Naive thymus-derived CD8-positive, alpha-beta T cell (primary cell): ENCODE results near the gene CEACAM20. TPM values are rescaled to one million over a fixed set of nuclear protein-coding genes. Genes with fewer than 3 reads are reported as not detected.

Source experiments
- ATAC-seq, 2 donors: fragments of 150-1000 bp; cut with Tn5 transposase in 1 of 2; sonication (Bioruptor Pico), chemical (Tn5 transposase) in 1 of 2; 1 replicate in 1 of 2; 2 replicates in 1 of 2; pipeline ENCODE4 v1.10.0; 2021; ENCODE audit warnings: mild to moderate bottlenecking in 2 of 2, moderate library complexity in 2 of 2
- POLR2A ChIA-PET: fragments of 350-600 bp; sonication (Branson Sonifier 250); formaldehyde crosslinking; loops from one replicate; lab custom pipeline; 2021; ENCODE audit warnings: antibody characterized with exemption; lab: Charles Lee
- DNase-seq, 10 donors: peaks; one replicate each; pipeline versions ENCODE4 v3.0.0 to v3.0.0-alpha.2; 2020 to 2022
- H3K27ac Mint-ChIP-seq, 10 donors: one replicate each; pipeline ENCODE4 v1.8.0; 2020 to 2022; ENCODE audit warnings: mild to moderate bottlenecking in 10 of 10, mixed read lengths in 10 of 10, moderate library complexity in 4 of 10, inconsistent platforms in 1 of 10
- H3K27me3 Mint-ChIP-seq, 5 donors: one replicate each; pipeline ENCODE4 v1.8.0; 2021 to 2022; ENCODE audit warnings: mixed read lengths in 5 of 5
- H3K36me3 Mint-ChIP-seq, 3 donors: one replicate each; pipeline ENCODE4 v1.8.0; 2020 to 2022; ENCODE audit warnings: mixed read lengths in 3 of 3, mild to moderate bottlenecking in 2 of 3, inconsistent platforms in 1 of 3
- H3K4me1 Mint-ChIP-seq, 4 donors: one replicate each; pipeline ENCODE4 v1.8.0; 2021 to 2022; ENCODE audit warnings: mixed read lengths in 4 of 4
- H3K4me3 Mint-ChIP-seq, 10 donors: one replicate each; pipeline ENCODE4 v1.8.0; 2020 to 2022; ENCODE audit warnings: mild to moderate bottlenecking in 10 of 10, mixed read lengths in 10 of 10, moderate library complexity in 6 of 10, inconsistent platforms in 1 of 10
- H3K9me3 Mint-ChIP-seq, 9 donors: one replicate each; pipeline ENCODE4 v1.8.0; 2020 to 2022; ENCODE audit warnings: mixed read lengths in 9 of 9, mild to moderate bottlenecking in 3 of 9, inconsistent platforms in 1 of 9, moderate library complexity in 1 of 9
- polyA plus RNA-seq, 3 donors: library from polyadenylated mRNA; unstranded; fragments of 300-500 nt; fragmentation: Illumina TruSeq; gene quantifications; one replicate each; pipeline ENCODE4 v1.2.3, GENCODE V29; 2021
- total RNA-seq, 8 experiments: library from RNA in 2 of 8; stranded (reverse) in 2 of 8; gene quantifications; one replicate each; pipeline ENCODE4 v1.2.3 and lab custom pipeline; 2021 to 2026

Gene CEACAM20
- total RNA-seq (not detected), polyA plus RNA-seq (not detected), total RNA-seq (lab: John Stamatoyannopoulos, UW) (0 reads per million in 6 experiments)

- no peaks in the 10 kb centered on the region for H3K4me1 Mint-ChIP-seq
- POLR2A ChIA-PET: no interaction called here
- H3K9me3 Mint-ChIP-seq: peaks cover 0 to 58% (median 17%) of the 10 kb centered on the region in 9 donors
- peaks cover 2 to 12% (median 3%) of the 10 kb centered on the region in 3 donors for H3K36me3 Mint-ChIP-seq
- no peak within 1 kb of the TSS for H3K4me3 Mint-ChIP-seq
- no peak within 1 kb of the TSS for H3K27ac Mint-ChIP-seq
- ATAC-seq (no peak), DNase-seq (no peak)
- peaks cover 12 to 51% (median 35%) of the 10 kb centered on the region in 5 donors for H3K27me3 Mint-ChIP-seq
Measured at GRCh38 chr19:44529536-44529935, at the start of gene CEACAM20. TSS of gene CEACAM20 (minus strand) at chr19:44529675. CDS start at chr19:44529509, 166 bp downstream.

GRCh38 chr19:44577566-44577874, 48.0 kb upstream of the CEACAM20 start:
- H3K4me1 Mint-ChIP-seq: no peaks in the 10 kb centered on the region
- H3K4me3 Mint-ChIP-seq: no peak overlapping the region
- peaks cover 0 to 2% (median 2%) of the 10 kb centered on the region in 3 donors for H3K36me3 Mint-ChIP-seq
- peaks cover 2 to 17% (median 11%) of the 10 kb centered on the region in 5 donors for H3K27me3 Mint-ChIP-seq
- no peak overlapping the region for H3K27ac Mint-ChIP-seq
- ATAC-seq: no peak
- peaks cover 0 to 18% (median 0%) of the 10 kb centered on the region in 9 donors for H3K9me3 Mint-ChIP-seq
- DNase-seq: no peak
- POLR2A ChIA-PET: no interaction called here

- Mint-ChIP-seq H3K4me3 (no peak overlapping the region), H3K36me3 (peaks cover 0 to 2% (median 0%) of the 10 kb centered on the region in 3 donors), H3K27me3 (peaks cover 2 to 13% (median 8%) of the 10 kb centered on the region in 5 donors), H3K9me3 (peaks cover 0 to 16% (median 0%) of the 10 kb centered on the region in 9 donors), H3K27ac (no peak overlapping the region), H3K4me1 (no peaks in the 10 kb centered on the region)
- POLR2A ChIA-PET: no interaction called here
- no peak for ATAC-seq
- peak in 3 of 10 donors; percentile 5 to 27 (median 21) for DNase-seq
Measured at GRCh38 chr19:44576843-44577565, 47.5 kb upstream of the CEACAM20 start.

- peaks cover 0 to 4% (median 0%) of the 10 kb centered on the region in 4 donors for H3K4me1 Mint-ChIP-seq
- POLR2A ChIA-PET: interaction anchor here (0.6 kb wide), 1 partner anchor 260 kb away, joined by 6 read pairs; no protein-coding TSS in a partner anchor
- peaks cover 2 to 19% (median 11%) of the 10 kb centered on the region in 5 donors for H3K27me3 Mint-ChIP-seq
- H3K4me3 Mint-ChIP-seq: no peak overlapping the region
- H3K9me3 Mint-ChIP-seq: peaks cover 0 to 16% (median 0%) of the 10 kb centered on the region in 9 donors
- no peak for DNase-seq
- H3K27ac Mint-ChIP-seq: no peak overlapping the region
- H3K36me3 Mint-ChIP-seq: no peaks in the 10 kb centered on the region
- no peak for ATAC-seq
Measured at GRCh38 chr19:44575116-44575700, 45.7 kb upstream of the CEACAM20 start.

GRCh38 chr19:44574186-44574950, 44.9 kb upstream of the CEACAM20 start:
- ATAC-seq (no peak), DNase-seq (no peak)
- no peak overlapping the region for H3K4me3 Mint-ChIP-seq
- peak overlapping the region in 1 of 10 donors; percentile 52 for H3K27ac Mint-ChIP-seq
- H3K27me3 Mint-ChIP-seq: peaks cover 2 to 23% (median 13%) of the 10 kb centered on the region in 5 donors
- peaks cover 0 to 16% (median 0%) of the 10 kb centered on the region in 9 donors for H3K9me3 Mint-ChIP-seq
- H3K4me1 Mint-ChIP-seq: peaks cover 0 to 4% (median 0%) of the 10 kb centered on the region in 4 donors
- no peaks in the 10 kb centered on the region for H3K36me3 Mint-ChIP-seq
- POLR2A ChIA-PET: interaction anchor here (0.6 kb wide), 1 partner anchor 260 kb away, joined by 6 read pairs; no protein-coding TSS in a partner anchor

- no peaks in the 10 kb centered on the region for H3K36me3 Mint-ChIP-seq
- H3K4me1 Mint-ChIP-seq: peaks cover 0 to 4% (median 0%) of the 10 kb centered on the region in 4 donors
- POLR2A ChIA-PET: no interaction called here
- H3K27me3 Mint-ChIP-seq: peaks cover 2 to 23% (median 14%) of the 10 kb centered on the region in 5 donors
- DNase-seq (no peak), ATAC-seq (no peak)
- H3K27ac Mint-ChIP-seq: no peak overlapping the region
- H3K9me3 Mint-ChIP-seq: peaks cover 0 to 16% (median 0%) of the 10 kb centered on the region in 9 donors
- no peak overlapping the region for H3K4me3 Mint-ChIP-seq
Measured at GRCh38 chr19:44573627-44574026, 44.2 kb upstream of the CEACAM20 start.

- DNase-seq: no peak
- H3K4me1 Mint-ChIP-seq: peaks cover 0 to 4% (median 0%) of the 10 kb centered on the region in 4 donors
- no peak overlapping the region for H3K27ac Mint-ChIP-seq
- peaks cover 0 to 17% (median 0%) of the 10 kb centered on the region in 9 donors for H3K9me3 Mint-ChIP-seq
- no peaks in the 10 kb centered on the region for H3K36me3 Mint-ChIP-seq
- POLR2A ChIA-PET: no interaction called here
- peaks cover 2 to 21% (median 15%) of the 10 kb centered on the region in 5 donors for H3K27me3 Mint-ChIP-seq
- H3K4me3 Mint-ChIP-seq: no peak overlapping the region
- ATAC-seq: no peak
Measured at GRCh38 chr19:44573183-44573582, 43.7 kb upstream of the CEACAM20 start.

GRCh38 chr19:44572581-44572900, 43.1 kb upstream of the CEACAM20 start:
- POLR2A ChIA-PET: no interaction called here
- Mint-ChIP-seq H3K36me3 (no peaks in the 10 kb centered on the region), H3K9me3 (peaks cover 0 to 15% (median 0%) of the 10 kb centered on the region in 9 donors), H3K4me3 (no peak overlapping the region), H3K27me3 (peaks cover 5 to 23% (median 18%) of the 10 kb centered on the region in 5 donors), H3K27ac (no peak overlapping the region), H3K4me1 (peaks cover 0 to 4% (median 0%) of the 10 kb centered on the region in 4 donors)
- DNase-seq: no peak
- ATAC-seq: no peak

GRCh38 chr19:44571830-44572580, 42.5 kb upstream of the CEACAM20 start:
- Mint-ChIP-seq H3K36me3 (no peaks in the 10 kb centered on the region), H3K27ac (no peak overlapping the region), H3K4me1 (peaks cover 0 to 4% (median 0%) of the 10 kb centered on the region in 4 donors), H3K9me3 (peaks cover 0 to 11% (median 0%) of the 10 kb centered on the region in 9 donors), H3K27me3 (peaks cover 6 to 25% (median 20%) of the 10 kb centered on the region in 5 donors), H3K4me3 (peak overlapping the region in 1 of 10 donors; percentile 10)
- ATAC-seq (no peak), DNase-seq (no peak)
- POLR2A ChIA-PET: no interaction called here

- peak; percentile 12 to 79 (median 46) for DNase-seq
- peaks cover 0 to 4% (median 0%) of the 10 kb centered on the region in 4 donors for H3K4me1 Mint-ChIP-seq
- H3K27me3 Mint-ChIP-seq: peaks cover 11 to 29% (median 26%) of the 10 kb centered on the region in 5 donors
- peaks cover 0 to 9% (median 0%) of the 10 kb centered on the region in 9 donors for H3K9me3 Mint-ChIP-seq
- H3K27ac Mint-ChIP-seq: no peak overlapping the region
- peak; percentile 42 to 58 for ATAC-seq
- H3K4me3 Mint-ChIP-seq: no peak overlapping the region
- POLR2A ChIA-PET: no interaction called here
- no peaks in the 10 kb centered on the region for H3K36me3 Mint-ChIP-seq
Measured at GRCh38 chr19:44570984-44571684, 41.7 kb upstream of the CEACAM20 start.

- Mint-ChIP-seq H3K27ac (no peak overlapping the region), H3K27me3 (peaks cover 13 to 30% (median 29%) of the 10 kb centered on the region in 5 donors), H3K9me3 (peaks cover 0 to 12% (median 0%) of the 10 kb centered on the region in 9 donors), H3K4me1 (peaks cover 0 to 4% (median 0%) of the 10 kb centered on the region in 4 donors), H3K4me3 (no peak overlapping the region), H3K36me3 (no peaks in the 10 kb centered on the region)
- DNase-seq: no peak
- no peak for ATAC-seq
- POLR2A ChIA-PET: no interaction called here
Measured at GRCh38 chr19:44570603-44570983, 41.1 kb upstream of the CEACAM20 start.
